ENCODE measurements around the gene ELSPBP1. TPM values are rescaled to one million over a fixed set of nuclear protein-coding genes. Genes with fewer than 3 reads are reported as not detected.

Gene ELSPBP1
- total RNA-seq, 4 donors from 2014 or later = not detected

DNA sequence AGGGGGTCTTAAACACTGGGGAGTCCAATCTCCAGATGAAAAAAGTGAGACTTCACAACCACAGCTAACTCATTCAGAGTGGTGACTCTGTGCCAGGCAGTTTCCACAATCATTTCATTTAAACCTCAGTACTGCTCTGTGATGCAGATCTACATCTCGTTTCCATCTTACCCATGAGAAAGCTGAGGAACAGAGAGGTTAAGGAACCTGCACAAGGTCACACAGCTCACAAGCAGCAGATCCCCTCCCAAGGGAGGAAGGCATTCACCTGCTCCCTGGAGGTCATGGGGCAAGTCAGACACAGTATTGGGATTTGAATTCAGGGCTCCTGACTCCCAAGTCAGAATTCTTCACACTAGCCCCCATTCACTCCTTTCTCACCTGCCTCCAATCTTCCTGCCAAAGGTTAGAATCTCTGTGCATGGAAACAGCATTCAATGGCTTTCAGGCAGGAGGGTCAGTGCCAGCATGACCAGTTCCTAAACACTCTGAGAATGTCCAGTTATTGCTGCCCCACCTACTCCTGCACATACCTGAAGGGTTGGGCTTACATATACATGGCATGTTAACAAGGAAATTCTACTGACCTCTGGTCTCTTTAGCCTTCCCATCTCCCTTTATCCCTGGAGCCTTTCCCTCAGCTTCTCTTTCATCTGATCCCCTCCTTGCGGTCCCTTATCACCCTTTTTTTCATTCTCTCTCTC lies 47.6 kb downstream of the ELSPBP1 start:
- no peak overlapping the region for H3K4me3 ChIP-seq
- no peak for DNase-seq
- intact Hi-C loops (cut with DNase I) = no loop called here
- H3K9me3 ChIP-seq = no peaks in the 10 kb centered on the region
- TF ChIP-seq, protein P1, sequence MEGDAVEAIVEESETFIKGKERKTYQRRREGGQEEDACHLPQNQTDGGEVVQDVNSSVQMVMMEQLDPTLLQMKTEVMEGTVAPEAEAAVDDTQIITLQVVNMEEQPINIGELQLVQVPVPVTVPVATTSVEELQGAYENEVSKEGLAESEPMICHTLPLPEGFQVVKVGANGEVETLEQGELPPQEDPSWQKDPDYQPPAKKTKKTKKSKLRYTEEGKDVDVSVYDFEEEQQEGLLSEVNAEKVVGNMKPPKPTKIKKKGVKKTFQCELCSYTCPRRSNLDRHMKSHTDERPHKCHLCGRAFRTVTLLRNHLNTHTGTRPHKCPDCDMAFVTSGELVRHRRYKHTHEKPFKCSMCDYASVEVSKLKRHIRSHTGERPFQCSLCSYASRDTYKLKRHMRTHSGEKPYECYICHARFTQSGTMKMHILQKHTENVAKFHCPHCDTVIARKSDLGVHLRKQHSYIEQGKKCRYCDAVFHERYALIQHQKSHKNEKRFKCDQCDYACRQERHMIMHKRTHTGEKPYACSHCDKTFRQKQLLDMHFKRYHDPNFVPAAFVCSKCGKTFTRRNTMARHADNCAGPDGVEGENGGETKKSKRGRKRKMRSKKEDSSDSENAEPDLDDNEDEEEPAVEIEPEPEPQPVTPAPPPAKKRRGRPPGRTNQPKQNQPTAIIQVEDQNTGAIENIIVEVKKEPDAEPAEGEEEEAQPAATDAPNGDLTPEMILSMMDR (IDR thresholded peaks at IDR 0.05) = no peak
- no peak for TF ChIP-seq POLR2A (IDR thresholded peaks at IDR 0.05)
- WGBS, 2 donors = 28 to 56% methylated on average over 2 of the region's 2 CpGs
- no peaks in the 10 kb centered on the region for H3K4me1 ChIP-seq
- H3K36me3 ChIP-seq = no peaks in the 10 kb centered on the region
- no peak overlapping the region for H3K27ac ChIP-seq
- H3K27me3 ChIP-seq = peaks cover 0 to 28% (median 0%) of the 10 kb centered on the region in 4 donors

DNA sequence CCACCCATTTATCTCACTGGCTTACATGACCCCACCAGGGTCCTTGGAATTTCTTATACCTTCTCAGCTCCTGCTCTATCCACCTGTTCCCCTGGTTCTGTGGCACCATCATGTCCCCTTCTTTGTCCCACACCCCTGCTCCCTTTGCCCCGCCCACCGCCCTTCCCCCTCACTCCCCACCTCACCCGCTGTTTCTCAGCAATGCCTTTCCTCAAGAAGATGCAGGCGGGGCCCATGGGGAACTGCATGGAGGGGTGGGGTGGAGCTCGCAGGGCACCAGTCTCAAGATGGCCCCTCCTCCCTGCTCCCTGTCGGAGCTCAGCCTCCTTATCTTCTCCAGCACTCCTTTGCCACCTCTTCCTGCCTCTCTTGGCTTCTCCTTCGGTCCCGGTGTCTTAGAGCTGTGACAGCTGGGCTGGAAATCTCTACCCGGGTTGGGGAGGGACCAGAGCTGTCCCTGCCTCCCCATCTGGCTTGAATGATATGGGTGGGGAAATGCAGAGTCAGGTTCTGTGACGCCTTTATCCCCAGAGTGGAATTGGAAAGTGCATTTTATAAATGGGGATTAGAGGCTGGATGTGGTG lies 49.3 kb downstream of the ELSPBP1 start, which contains the start of gene CABP5:
Gene CABP5, minus strand, starts transcription at position 405 of the 584 bp plus-strand sequence. Its CDS starts 157 bp downstream, at position 248.
- H3K4me3 ChIP-seq = no peak within 1 kb of the TSS
- no peaks in the 10 kb centered on the region for H3K4me1 ChIP-seq
- DNase-seq = no peak
- no peak within 1 kb of the TSS for H3K27ac ChIP-seq
- H3K9me3 ChIP-seq = no peaks in the 10 kb centered on the region
- intact Hi-C loops (cut with DNase I) = no loop called here
- no peak for TF ChIP-seq POLR2A (IDR thresholded peaks at IDR 0.05)
- TF ChIP-seq, protein P1 (IDR thresholded peaks at IDR 0.05) = no peak
- no peaks in the 10 kb centered on the region for H3K36me3 ChIP-seq
- peaks cover 0 to 28% (median 0%) of the 10 kb centered on the region in 4 donors for H3K27me3 ChIP-seq
- 72% methylated on average over 8 to 10 of the region's 10 CpGs for WGBS, 2 donors

DNA sequence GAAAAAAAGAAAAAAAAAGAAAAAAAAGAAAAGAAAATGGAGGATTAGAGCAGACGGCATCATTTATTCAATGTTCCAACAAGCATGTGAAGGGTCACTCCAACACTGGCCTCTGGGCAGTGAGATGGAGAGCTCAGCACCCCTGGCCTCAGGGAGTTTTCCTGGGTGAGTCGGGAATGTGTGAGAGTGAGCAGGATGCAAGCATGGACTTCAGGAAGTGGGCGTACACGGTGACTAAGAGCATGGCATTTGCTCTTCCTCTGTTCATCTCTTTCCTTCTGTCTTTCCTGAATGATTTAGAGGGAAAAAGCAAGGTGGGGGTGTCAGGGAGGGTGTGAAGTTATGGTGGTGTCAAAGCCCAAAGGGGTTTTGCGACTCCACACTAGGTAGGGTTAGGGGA lies 50.1 kb downstream of the ELSPBP1 start:
- Histone ChIP-seq H3K27me3 (peaks cover 0 to 28% (median 0%) of the 10 kb centered on the region in 4 donors), H3K4me1 (no peaks in the 10 kb centered on the region), H3K27ac (no peak overlapping the region), H3K4me3 (no peak overlapping the region), H3K36me3 (no peaks in the 10 kb centered on the region), H3K9me3 (no peaks in the 10 kb centered on the region)
- TF ChIP-seq POLR2A (IDR thresholded peaks at IDR 0.05) = no peak
- TF ChIP-seq, protein P1 (IDR thresholded peaks at IDR 0.05) = no peak
- 75 to 77% methylated on average over 5 of the region's 5 CpGs for WGBS, 2 donors
- no peak for DNase-seq
- intact Hi-C loops (cut with DNase I) = no loop called here

DNA sequence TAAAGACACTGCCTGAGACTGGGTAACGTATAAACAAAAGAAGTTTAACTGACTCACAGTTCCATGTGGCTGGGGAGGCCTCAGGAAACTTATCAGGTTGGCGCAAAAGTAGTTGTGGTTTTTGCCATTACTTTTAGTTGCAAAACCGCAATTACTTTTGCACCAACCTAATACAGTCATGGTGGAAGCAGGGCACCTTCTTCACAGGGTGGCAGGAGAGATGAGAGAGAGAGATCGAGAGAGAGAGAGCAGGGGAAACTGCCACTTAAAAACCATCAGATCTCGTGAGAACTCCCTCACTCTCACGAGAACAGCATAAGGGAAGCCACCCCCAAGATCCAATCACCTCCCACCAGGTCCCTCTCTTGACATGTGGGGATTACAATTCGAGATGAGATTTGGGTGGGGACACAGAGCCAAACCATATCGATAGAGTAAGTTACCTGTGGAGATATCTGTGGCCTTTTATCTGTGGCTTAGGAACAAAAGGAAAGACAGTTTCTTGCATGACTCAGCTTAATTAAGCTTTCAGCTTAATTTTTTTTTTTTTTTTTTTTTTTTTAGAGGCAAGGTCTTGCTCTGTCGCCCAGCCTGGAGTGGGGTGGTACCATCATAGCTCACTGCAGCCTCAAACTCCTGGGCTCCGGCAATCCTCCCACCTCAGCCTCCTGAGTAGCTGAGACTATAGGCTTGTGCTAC lies 57.1 kb downstream of the ELSPBP1 start:
- H3K36me3 ChIP-seq = peaks cover 0 to 11% (median 0%) of the 10 kb centered on the region in 3 donors
- H3K27me3 ChIP-seq = no peaks in the 10 kb centered on the region
- intact Hi-C loops (cut with DNase I) = no loop called here
- H3K27ac ChIP-seq = no peak overlapping the region
- WGBS, 2 donors = 59 to 77% methylated on average over 9 to 10 of the region's 10 CpGs
- H3K4me3 ChIP-seq = no peak overlapping the region
- TF ChIP-seq, protein P1 (IDR thresholded peaks at IDR 0.05) = no peak
- TF ChIP-seq POLR2A (IDR thresholded peaks at IDR 0.05) = no peak
- H3K4me1 ChIP-seq = no peaks in the 10 kb centered on the region
- no peaks in the 10 kb centered on the region for H3K9me3 ChIP-seq
- DNase-seq = no peak

DNA sequence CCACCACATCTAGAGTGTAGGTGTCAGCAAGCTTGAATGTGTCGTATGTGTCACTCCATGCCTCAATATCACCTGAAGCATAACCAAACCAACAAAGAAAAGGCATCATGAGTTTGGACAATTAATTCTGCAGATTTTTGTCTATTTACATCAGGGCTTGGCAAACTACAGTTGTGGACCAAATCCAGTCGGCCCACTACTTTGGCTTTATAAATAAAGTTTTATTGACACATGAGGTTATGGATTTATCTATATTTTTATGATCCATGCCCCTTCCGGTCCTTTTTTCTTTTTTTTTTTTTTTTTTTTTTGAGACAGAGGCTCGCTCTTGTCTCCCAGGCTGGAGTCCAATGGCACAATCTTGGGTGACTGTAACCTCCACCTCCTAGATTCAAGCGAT lies 58.6 kb downstream of the ELSPBP1 start:
- H3K4me1 ChIP-seq = no peaks in the 10 kb centered on the region
- no peaks in the 10 kb centered on the region for H3K9me3 ChIP-seq
- no peak for TF ChIP-seq POLR2A (IDR thresholded peaks at IDR 0.05)
- TF ChIP-seq, protein P1 (IDR thresholded peaks at IDR 0.05) = no peak
- H3K27ac ChIP-seq = no peak overlapping the region
- no peak overlapping the region for H3K4me3 ChIP-seq
- no peak for DNase-seq
- 78 to 87% methylated on average over 5 of the region's 5 CpGs for WGBS, 2 donors
- intact Hi-C loops (cut with DNase I) = no loop called here
- peaks cover 0 to 11% (median 0%) of the 10 kb centered on the region in 3 donors for H3K36me3 ChIP-seq
- no peaks in the 10 kb centered on the region for H3K27me3 ChIP-seq
